ENCODE measurements around the gene MAP1LC3C.
"Not testable (repeated sequence)": the region's sequence is repeated elsewhere in the genome, so short reads cannot be mapped to it uniquely, and the experiment has no call there.

Gene MAP1LC3C

GRCh38 chr1:241992734-241993133 lies 6.2 kb downstream of the MAP1LC3C start:
- no peaks in the 10 kb centered on the region for H3K9me2 ChIP-seq (replicated peaks; ENCODE audit: insufficient read depth, low read length)
- H3K9ac ChIP-seq (ENCODE audit: low read length), result no peak overlapping the region
- TF ChIP-seq CTCF (IDR thresholded peaks at IDR 0.05; ENCODE audit: low read length) (no peak), EZH2phosphoT487 (IDR thresholded peaks at IDR 0.05; ENCODE audit: low read length) (no peak), EZH2 (optimal IDR thresholded peaks at IDR 0.05; ENCODE audit: low read depth, low read length) (no peak)
- H3K79me2 ChIP-seq (ENCODE audit: low read length), result no peaks in the 10 kb centered on the region
- no peaks in the 10 kb centered on the region for H3K9me3 ChIP-seq (replicated peaks; ENCODE audit: insufficient read depth, low read length)
- no peaks in the 10 kb centered on the region for H4K20me1 ChIP-seq (ENCODE audit: insufficient read depth, low read length)
- no peak for DNase-seq
- no peak overlapping the region for H2AFZ ChIP-seq (ENCODE audit: low read length)
- H3F3A ChIP-seq (ENCODE audit: insufficient read depth, low read length), result no peaks in the 10 kb centered on the region
- no peak overlapping the region for H3K4me3 ChIP-seq (ENCODE audit: low read length)
- H3K36me3 ChIP-seq (replicated peaks; ENCODE audit: insufficient read depth, low read length), result no peaks in the 10 kb centered on the region
- no peaks in the 10 kb centered on the region for H3K27me3 ChIP-seq (replicated peaks; ENCODE audit: insufficient read depth, low read length)
- H3K4me1 ChIP-seq (ENCODE audit: low read length), result no peaks in the 10 kb centered on the region
- no peak overlapping the region for H3K4me2 ChIP-seq (ENCODE audit: low read depth, low read length)
- no peak overlapping the region for H3K27ac ChIP-seq (ENCODE audit: low read length)

GRCh38 chr1:241990040-241990439 lies 8.9 kb downstream of the MAP1LC3C start:
- DNase-seq, result no peak
- no peaks in the 10 kb centered on the region for H4K20me1 ChIP-seq (ENCODE audit: insufficient read depth, low read length)
- no peaks in the 10 kb centered on the region for H3K36me3 ChIP-seq (replicated peaks; ENCODE audit: insufficient read depth, low read length)
- H3K4me3 ChIP-seq (ENCODE audit: low read length), result no peak overlapping the region
- no peaks in the 10 kb centered on the region for H3K9me3 ChIP-seq (replicated peaks; ENCODE audit: insufficient read depth, low read length)
- H3K4me2 ChIP-seq (ENCODE audit: low read depth, low read length), result no peak overlapping the region
- no peaks in the 10 kb centered on the region for H3F3A ChIP-seq (ENCODE audit: insufficient read depth, low read length)
- no peak overlapping the region for H2AFZ ChIP-seq (ENCODE audit: low read length)
- no peak overlapping the region for H3K9ac ChIP-seq (ENCODE audit: low read length)
- H3K27me3 ChIP-seq (replicated peaks; ENCODE audit: insufficient read depth, low read length), result no peaks in the 10 kb centered on the region
- no peak for TF ChIP-seq EZH2phosphoT487 (IDR thresholded peaks at IDR 0.05; ENCODE audit: low read length)
- no peak for TF ChIP-seq CTCF (IDR thresholded peaks at IDR 0.05; ENCODE audit: low read length)
- no peak for TF ChIP-seq EZH2 (optimal IDR thresholded peaks at IDR 0.05; ENCODE audit: low read depth, low read length)
- no peaks in the 10 kb centered on the region for H3K4me1 ChIP-seq (ENCODE audit: low read length)
- H3K9me2 ChIP-seq (replicated peaks; ENCODE audit: insufficient read depth, low read length), result no peaks in the 10 kb centered on the region
- H3K79me2 ChIP-seq (ENCODE audit: low read length), result no peaks in the 10 kb centered on the region
- H3K27ac ChIP-seq (ENCODE audit: low read length), result no peak overlapping the region

- H3K9me2 ChIP-seq (replicated peaks; ENCODE audit: insufficient read depth, low read length); H3K4me2 ChIP-seq (ENCODE audit: low read depth, low read length); H3K27ac ChIP-seq (ENCODE audit: low read length); DNase-seq; H3K9ac ChIP-seq (ENCODE audit: low read length); H3K27me3 ChIP-seq (replicated peaks; ENCODE audit: insufficient read depth, low read length); H3K4me1 ChIP-seq (ENCODE audit: low read length); H2AFZ ChIP-seq (ENCODE audit: low read length); H3K79me2 ChIP-seq (ENCODE audit: low read length); H3K4me3 ChIP-seq (ENCODE audit: low read length); H3K36me3 ChIP-seq (replicated peaks; ENCODE audit: insufficient read depth, low read length); H4K20me1 ChIP-seq (ENCODE audit: insufficient read depth, low read length); H3K9me3 ChIP-seq (replicated peaks; ENCODE audit: insufficient read depth, low read length); H3F3A ChIP-seq (ENCODE audit: insufficient read depth, low read length): not testable (repeated sequence)
Measured at GRCh38 chr1:241988389-241988930, 10.4 kb downstream of the MAP1LC3C start.

- Histone ChIP-seq H3K27me3 (replicated peaks; ENCODE audit: insufficient read depth, low read length) (no peaks in the 10 kb centered on the region), H3K4me1 (ENCODE audit: low read length) (no peaks in the 10 kb centered on the region), H3K4me3 (ENCODE audit: low read length) (no peak overlapping the region), H3K27ac (ENCODE audit: low read length) (no peak overlapping the region), H4K20me1 (ENCODE audit: insufficient read depth, low read length) (no peaks in the 10 kb centered on the region), H2AFZ (ENCODE audit: low read length) (no peak overlapping the region; the same call in 1 of the 2 replicates), H3F3A (ENCODE audit: insufficient read depth, low read length) (no peaks in the 10 kb centered on the region), H3K9me2 (replicated peaks; ENCODE audit: insufficient read depth, low read length) (no peaks in the 10 kb centered on the region), H3K4me2 (ENCODE audit: low read depth, low read length) (no peak overlapping the region), H3K79me2 (ENCODE audit: low read length) (no peaks in the 10 kb centered on the region), H3K9ac (ENCODE audit: low read length) (no peak overlapping the region), H3K36me3 (replicated peaks; ENCODE audit: insufficient read depth, low read length) (no peaks in the 10 kb centered on the region), H3K9me3 (replicated peaks; ENCODE audit: insufficient read depth, low read length) (no peaks in the 10 kb centered on the region)
- DNase-seq, result peak; percentile 64
- no peak for TF ChIP-seq EZH2phosphoT487 (IDR thresholded peaks at IDR 0.05; ENCODE audit: low read length)
- peak; percentile 60 for TF ChIP-seq CTCF (IDR thresholded peaks at IDR 0.05; ENCODE audit: low read length)
Measured at GRCh38 chr1:241985787-241986186, 13.1 kb downstream of the MAP1LC3C start.

Data from MM.1S (cell line).